ENCODE results near the gene AGL. TPM values are rescaled to one million over a fixed set of nuclear protein-coding genes. Genes with fewer than 3 reads are reported as not detected.
"Not testable (repeated sequence)": the region's sequence is repeated elsewhere in the genome, so short reads cannot be mapped to it uniquely, and the experiment has no call there.

The AGL gene
- total RNA-seq, 3 donors from 2014 or later = 18.4 to 31.6 (median 26.6) TPM

DNA sequence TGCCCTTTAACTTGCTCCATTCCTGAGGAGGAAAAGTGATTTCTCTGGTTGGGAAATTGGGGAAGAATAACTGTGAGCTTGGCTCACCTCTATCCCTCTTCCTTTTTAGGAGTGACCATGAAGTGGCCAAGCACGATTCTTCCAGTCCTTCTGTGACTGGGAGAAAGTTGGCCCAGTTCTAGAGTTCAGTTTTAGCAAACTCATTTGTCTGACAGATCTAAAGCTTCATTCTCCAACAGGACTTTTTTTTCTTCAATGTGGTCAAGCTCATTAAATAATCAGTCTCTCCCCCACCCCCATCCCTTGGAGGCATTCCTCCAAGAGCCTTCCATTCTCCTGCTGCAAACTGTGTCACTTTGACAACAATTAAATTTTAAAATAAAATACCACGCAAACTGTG lies 6.4 kb upstream of the AGL start:
- H3K27me3 ChIP-seq = no peaks in the 10 kb centered on the region
- H3K4me3 ChIP-seq = no peak overlapping the region
- TF ChIP-seq POLR2AphosphoS5 (IDR thresholded peaks at IDR 0.05) (no peak), POLR2A (IDR thresholded peaks at IDR 0.05) (no peak)
- TF ChIP-seq, protein P1, sequence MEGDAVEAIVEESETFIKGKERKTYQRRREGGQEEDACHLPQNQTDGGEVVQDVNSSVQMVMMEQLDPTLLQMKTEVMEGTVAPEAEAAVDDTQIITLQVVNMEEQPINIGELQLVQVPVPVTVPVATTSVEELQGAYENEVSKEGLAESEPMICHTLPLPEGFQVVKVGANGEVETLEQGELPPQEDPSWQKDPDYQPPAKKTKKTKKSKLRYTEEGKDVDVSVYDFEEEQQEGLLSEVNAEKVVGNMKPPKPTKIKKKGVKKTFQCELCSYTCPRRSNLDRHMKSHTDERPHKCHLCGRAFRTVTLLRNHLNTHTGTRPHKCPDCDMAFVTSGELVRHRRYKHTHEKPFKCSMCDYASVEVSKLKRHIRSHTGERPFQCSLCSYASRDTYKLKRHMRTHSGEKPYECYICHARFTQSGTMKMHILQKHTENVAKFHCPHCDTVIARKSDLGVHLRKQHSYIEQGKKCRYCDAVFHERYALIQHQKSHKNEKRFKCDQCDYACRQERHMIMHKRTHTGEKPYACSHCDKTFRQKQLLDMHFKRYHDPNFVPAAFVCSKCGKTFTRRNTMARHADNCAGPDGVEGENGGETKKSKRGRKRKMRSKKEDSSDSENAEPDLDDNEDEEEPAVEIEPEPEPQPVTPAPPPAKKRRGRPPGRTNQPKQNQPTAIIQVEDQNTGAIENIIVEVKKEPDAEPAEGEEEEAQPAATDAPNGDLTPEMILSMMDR (IDR thresholded peaks at IDR 0.05) = no peak
- no peaks in the 10 kb centered on the region for H3K9me3 ChIP-seq
- no peaks in the 10 kb centered on the region for H3K36me3 ChIP-seq
- no peak for DNase-seq (ENCODE audit: low spot score in 2 of 2)
- intact Hi-C loops (cut with DNase I; ENCODE audit: low total_unique reads) = no loop called here
- no peak overlapping the region for H3K27ac ChIP-seq
- H3K4me1 ChIP-seq = no peaks in the 10 kb centered on the region

DNA sequence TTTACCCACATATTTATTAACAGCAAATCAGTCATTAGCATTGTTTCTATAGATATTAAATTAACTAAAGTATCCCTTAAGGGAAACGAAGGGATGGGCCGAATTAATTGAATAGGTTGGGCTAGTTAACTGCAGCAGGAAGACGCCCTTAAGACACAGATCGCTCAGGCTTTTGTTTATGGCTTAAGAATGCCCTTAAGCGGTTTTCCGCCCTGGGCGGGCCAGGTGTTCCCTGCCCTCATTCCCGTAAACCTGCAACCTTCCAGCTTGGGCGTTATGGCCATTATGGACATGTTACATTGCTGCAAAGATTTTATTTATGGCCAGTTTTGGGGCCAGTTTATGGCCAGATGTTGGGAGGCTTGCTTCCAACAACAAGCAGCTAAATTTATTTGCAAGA lies 5.0 kb upstream of the AGL start:
- DNase-seq (ENCODE audit: low spot score in 2 of 2); H3K27me3 ChIP-seq; H3K27ac ChIP-seq; H3K9me3 ChIP-seq; intact Hi-C loops (cut with DNase I; ENCODE audit: low total_unique reads); H3K4me1 ChIP-seq; H3K4me3 ChIP-seq; H3K36me3 ChIP-seq: not testable (repeated sequence)

DNA sequence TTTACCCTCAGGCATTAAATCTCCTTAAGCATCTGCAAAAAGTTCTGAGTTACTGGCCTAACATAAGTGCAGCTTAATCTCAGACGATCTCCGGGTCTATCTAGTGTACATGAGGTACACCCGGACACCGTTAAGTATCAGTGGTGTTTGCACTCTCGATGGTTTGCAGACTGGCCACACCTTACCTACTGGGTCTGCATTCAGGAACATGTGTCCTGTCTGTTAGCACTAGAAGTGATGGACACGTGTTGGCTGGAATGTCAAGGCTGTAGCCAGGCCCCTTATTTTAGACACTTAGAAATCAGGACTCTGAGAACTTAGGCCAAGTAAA lies 783 bp upstream of the AGL start:
- intact Hi-C loops (cut with DNase I; ENCODE audit: low total_unique reads) = no loop called here

DNA sequence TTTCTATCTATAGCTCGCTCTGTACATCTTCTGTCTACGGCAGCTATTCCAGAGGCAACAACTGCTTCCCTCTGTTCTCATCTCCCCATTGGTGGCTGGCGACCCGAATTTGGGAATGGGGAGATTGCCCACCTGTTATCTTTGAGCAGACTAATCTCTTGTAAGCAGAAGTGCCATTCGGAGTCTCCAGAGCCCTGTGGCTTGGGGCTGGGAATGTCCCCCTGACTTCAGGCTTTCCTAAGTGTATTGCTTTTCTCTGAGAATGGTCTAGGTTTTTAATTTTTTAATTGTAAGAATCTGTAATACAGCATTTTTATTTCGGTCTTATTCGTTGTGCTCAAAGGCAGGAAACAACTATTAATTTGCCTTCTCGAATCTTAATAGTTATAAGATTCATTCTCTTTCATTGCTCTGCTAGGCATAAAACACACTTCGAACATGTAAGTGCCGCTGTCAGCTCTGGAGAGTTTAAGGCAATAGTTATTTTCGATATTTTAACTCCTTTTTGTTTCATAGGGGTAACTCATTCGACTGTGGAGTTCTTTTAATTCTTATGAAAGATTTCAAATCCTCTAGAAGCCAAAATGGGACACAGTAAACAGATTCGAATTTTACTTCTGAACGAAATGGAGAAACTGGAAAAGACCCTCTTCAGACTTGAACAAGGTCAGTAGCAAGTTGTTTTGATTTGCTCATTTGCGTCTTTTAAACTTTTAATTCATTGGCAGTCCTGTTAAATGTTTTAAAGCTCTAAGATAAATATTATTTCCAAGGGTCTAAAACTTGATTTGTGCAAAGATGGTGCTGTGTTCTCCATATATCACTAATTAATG lies 514 bp downstream of the AGL start:
- Histone ChIP-seq H3K9me3 (no peaks in the 10 kb centered on the region), H3K27me3 (no peaks in the 10 kb centered on the region), H3K4me1 (no peaks in the 10 kb centered on the region), H3K4me3 (peak overlapping the region; percentile 85 to 95 (median 91)), H3K27ac (peak overlapping the region; percentile 89 to 96), H3K36me3 (no peaks in the 10 kb centered on the region)
- DNase-seq (ENCODE audit: low spot score in 2 of 2) = no peak
- intact Hi-C loops (cut with DNase I; ENCODE audit: low total_unique reads) = no loop called here
- TF ChIP-seq, protein P1 (IDR thresholded peaks at IDR 0.05) = no peak
- no peak for TF ChIP-seq POLR2AphosphoS5 (IDR thresholded peaks at IDR 0.05)
- no peak for TF ChIP-seq POLR2A (IDR thresholded peaks at IDR 0.05)

More for the DNA sequence above, 783 bp upstream of the AGL start:
- Histone ChIP-seq H3K27ac (peak overlapping the region; percentile 89 to 96), H3K9me3 (no peaks in the 10 kb centered on the region), H3K27me3 (no peaks in the 10 kb centered on the region), H3K4me3 (peak overlapping the region; percentile 85 to 95 (median 91)), H3K4me1 (no peaks in the 10 kb centered on the region), H3K36me3 (no peaks in the 10 kb centered on the region)
- no peak for DNase-seq (ENCODE audit: low spot score in 2 of 2)
- TF ChIP-seq, protein P1 (IDR thresholded peaks at IDR 0.05) = no peak
- no peak for TF ChIP-seq POLR2AphosphoS5 (IDR thresholded peaks at IDR 0.05)
- TF ChIP-seq POLR2A (IDR thresholded peaks at IDR 0.05) = no peak

DNA sequence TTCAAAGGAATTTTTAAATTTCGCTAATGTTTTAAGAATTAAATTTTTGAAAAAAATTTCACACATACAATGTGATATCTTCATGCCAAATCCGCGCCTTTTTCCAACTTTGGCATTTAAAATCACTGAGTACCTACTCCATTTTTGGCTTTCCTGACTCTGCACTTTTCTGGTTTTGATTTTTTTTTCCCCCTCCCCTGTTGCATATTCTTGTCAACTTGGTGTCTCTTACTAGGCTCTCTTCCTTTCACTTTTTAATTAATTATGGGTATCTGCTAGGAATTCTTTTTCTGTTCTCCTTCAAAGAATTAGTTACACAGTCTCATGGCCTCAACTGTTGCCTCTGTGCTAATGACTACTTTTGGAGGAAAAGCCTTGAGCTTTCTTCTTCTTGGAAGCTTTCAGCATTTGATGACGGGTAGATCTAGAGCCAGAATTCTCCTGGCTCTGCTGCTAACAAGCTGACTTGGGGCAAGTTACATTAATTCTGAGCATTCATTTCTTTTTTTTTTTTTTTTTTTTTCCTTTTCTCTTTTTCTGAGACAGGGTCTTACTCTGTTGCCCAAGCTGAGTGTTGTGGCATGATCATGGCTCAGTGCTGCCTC lies 1.8 kb downstream of the AGL start:
- Histone ChIP-seq H3K27ac (no peak overlapping the region), H3K27me3 (no peaks in the 10 kb centered on the region), H3K4me3 (no peak overlapping the region), H3K4me1 (no peaks in the 10 kb centered on the region), H3K36me3 (no peaks in the 10 kb centered on the region), H3K9me3 (no peaks in the 10 kb centered on the region)
- no peak for DNase-seq (ENCODE audit: low spot score in 2 of 2)
- TF ChIP-seq POLR2A (IDR thresholded peaks at IDR 0.05) = no peak
- no peak for TF ChIP-seq POLR2AphosphoS5 (IDR thresholded peaks at IDR 0.05)
- TF ChIP-seq, protein P1 (IDR thresholded peaks at IDR 0.05) = no peak
- intact Hi-C loops (cut with DNase I; ENCODE audit: low total_unique reads) = no loop called here
